H1 (cell line): ENCODE measurements around the gene LRRC37A3. TPM values are rescaled to one million over a fixed set of nuclear protein-coding genes. Genes with fewer than 3 reads are reported as not detected.
"Not testable (repeated sequence)": the region's sequence is repeated elsewhere in the genome, so short reads cannot be mapped to it uniquely, and the experiment has no call there.

Experiments used
- CTCF ChIA-PET: fragments of 300-600 bp; sonication (Branson Sonifier 250); formaldehyde crosslinking; loops from one replicate; lab custom pipeline; 2021; ENCODE audit not compliant: partially characterized antibody; lab: Charles Lee
- POLR2A ChIA-PET: fragments of 300-600 bp; sonication (Branson Sonifier 250); formaldehyde crosslinking; loops from one replicate; lab custom pipeline; 2021; ENCODE audit warnings: inconsistent platforms; ENCODE audit not compliant: partially characterized antibody; lab: Charles Lee
- DNase-seq, 2 experiments: peaks; one replicate each; pipeline versions ENCODE4 v3.0.0 to v3.0.0-alpha.2; 2010 to 2022; ENCODE audit warnings: low spot score in 2 of 2, low read depth in 1 of 2, mixed read lengths in 1 of 2
- FAIRE-seq: peaks from 2 replicates; lab custom pipeline; 2011; peaks lifted over from hg19 to GRCh38; lab: Jason Lieb, UNC
- H2AFZ ChIP-seq: 2 replicates; pipeline ENCODE4 v1.8.1; 2012; ENCODE audit warnings: low read length, inconsistent platforms
- H2AK5ac ChIP-seq: 2 replicates; pipeline ENCODE4 v1.6.1; 2013; ENCODE audit warnings: low read depth, low read length
- H2BK120ac ChIP-seq: replicated peaks from 2 replicates; pipeline ENCODE3; 2013; ENCODE audit warnings: low read depth, low read length, inconsistent platforms
- H2BK12ac ChIP-seq: 2 replicates; pipeline ENCODE4 v1.6.1; 2013; ENCODE audit warnings: low read depth, low read length
- H2BK15ac ChIP-seq: 2 replicates; pipeline ENCODE4 v1.6.1; 2013; ENCODE audit warnings: low read length
- H2BK20ac ChIP-seq: 2 replicates; pipeline ENCODE4 v1.6.1; 2013; ENCODE audit warnings: low read length
- H2BK5ac ChIP-seq: 2 replicates; pipeline ENCODE4 v1.6.1; 2013; ENCODE audit warnings: low read depth, low read length
- H3K14ac ChIP-seq: 2 replicates; pipeline ENCODE4 v1.6.1; 2013; ENCODE audit warnings: inconsistent platforms; ENCODE audit not compliant: insufficient read length
- H3K18ac ChIP-seq: 2 replicates; pipeline ENCODE4 v1.6.1; 2013; ENCODE audit warnings: low read length; ENCODE audit errors: extremely low read depth
- H3K23ac ChIP-seq: 2 replicates; pipeline ENCODE4 v1.6.1; 2013; ENCODE audit warnings: inconsistent platforms; ENCODE audit not compliant: insufficient read length
- H3K23me2 ChIP-seq: 2 replicates; pipeline ENCODE4 v1.6.1; 2013; ENCODE audit warnings: low read depth, low read length
- H3K27ac ChIP-seq: 2 replicates; pipeline ENCODE4 v1.6.1; 2011; ENCODE audit warnings: low read depth, low read length, inconsistent platforms
- H3K27me3 ChIP-seq, 4 experiments: replicated peaks in 1 of 4; 1 replicate in 1 of 4; 2 replicates in 3 of 4; pipeline versions ENCODE4 v1.6.1 to v1.8.1; 2011 to 2013; ENCODE audit warnings: low read length in 3 of 4, mild to moderate bottlenecking in 3 of 4, inconsistent platforms in 2 of 4, mixed read lengths in 2 of 4, moderate library complexity in 1 of 4; ENCODE audit not compliant: control insufficient read depth in 3 of 4, insufficient read depth in 3 of 4; ENCODE audit errors: extremely low read depth in 1 of 4
- H3K36me3 ChIP-seq, 4 experiments: 2 replicates each; pipeline versions ENCODE4 v1.6.1 to v1.8.1; 2011 to 2013; ENCODE audit warnings: mild to moderate bottlenecking in 4 of 4, low read length in 3 of 4, moderate library complexity in 2 of 4, control low read depth in 1 of 4, inconsistent platforms in 1 of 4; ENCODE audit not compliant: insufficient read depth in 4 of 4, control insufficient read depth in 2 of 4
- H3K4ac ChIP-seq: replicated peaks from 2 replicates; pipeline ENCODE3; 2013; ENCODE audit warnings: low read length, low read depth, mixed read lengths, inconsistent platforms; ENCODE audit not compliant: insufficient read length
- H3K4me1 ChIP-seq, 4 experiments: replicated peaks in 1 of 4; 1 replicate in 1 of 4; 2 replicates in 3 of 4; pipeline versions ENCODE4 v1.6.1 to v1.8.1; 2011 to 2013; ENCODE audit warnings: low read length in 3 of 4, inconsistent platforms in 2 of 4, mixed read lengths in 1 of 4; ENCODE audit not compliant: insufficient read depth in 4 of 4, control insufficient read depth in 3 of 4
- H3K4me2 ChIP-seq, 2 experiments: 2 replicates each; pipeline versions ENCODE4 v1.6.1 to v1.8.1; 2011 to 2013; ENCODE audit warnings: low read depth in 2 of 2, low read length in 2 of 2, control low read depth in 1 of 2, inconsistent platforms in 1 of 2, mild to moderate bottlenecking in 1 of 2; ENCODE audit not compliant: insufficient read depth in 1 of 2
- H3K4me3 ChIP-seq, 4 experiments: fragments of 200-600, 300-600 bp in 1 of 4; sonication (generic), shearing (Covaris generic), sonication (Bioruptor Twin) in 1 of 4; 2 replicates each; pipeline versions ENCODE4 v1.5.1 to v1.8.1; 2011 to 2016; ENCODE audit warnings: low read length in 4 of 4, low read depth in 3 of 4, control low read depth in 2 of 4, inconsistent platforms in 2 of 4, mild to moderate bottlenecking in 2 of 4, mixed read lengths in 1 of 4, moderate library complexity in 1 of 4; ENCODE audit not compliant: insufficient read depth in 2 of 4; ENCODE audit errors: extremely low read depth in 1 of 4
- H3K56ac ChIP-seq: replicated peaks from 2 replicates; pipeline ENCODE3; 2013; ENCODE audit warnings: low read depth, mild to moderate bottlenecking, mixed read lengths, low read length, inconsistent platforms; ENCODE audit not compliant: insufficient read length
- H3K79me1 ChIP-seq: 2 replicates; pipeline ENCODE4 v1.6.1; 2013; ENCODE audit warnings: low read depth, low read length, control low read depth
- H3K79me2 ChIP-seq, 2 experiments: 2 replicates each; pipeline versions ENCODE4 v1.6.1 to v1.8.1; 2012 to 2013; ENCODE audit warnings: low read length in 2 of 2, mild to moderate bottlenecking in 2 of 2, inconsistent platforms in 1 of 2; ENCODE audit not compliant: insufficient read depth in 2 of 2, control insufficient read depth in 1 of 2
- H3K9ac ChIP-seq, 4 experiments: replicated peaks in 1 of 4; 1 replicate in 1 of 4; 2 replicates in 3 of 4; pipeline versions ENCODE4 v1.6.1 to v1.8.1; 2011 to 2013; ENCODE audit warnings: low read depth in 3 of 4, low read length in 3 of 4, control low read depth in 2 of 4, mild to moderate bottlenecking in 2 of 4, moderate library complexity in 2 of 4, inconsistent platforms in 1 of 4; ENCODE audit errors: extremely low read depth in 1 of 4
- H3K9me3 ChIP-seq, 2 experiments: 2 replicates each; pipeline versions ENCODE4 v1.6.1 to v1.8.1; 2012 to 2013; ENCODE audit warnings: mild to moderate bottlenecking in 2 of 2, moderate library complexity in 2 of 2, control low read depth in 1 of 2, inconsistent platforms in 1 of 2, low read depth in 1 of 2, low read length in 1 of 2, mixed read lengths in 1 of 2; ENCODE audit not compliant: insufficient read depth in 2 of 2
- H4K20me1 ChIP-seq, 2 experiments: replicated peaks in 1 of 2; 2 replicates each; pipeline versions ENCODE3 to v1.8.1; 2011 to 2013; ENCODE audit warnings: inconsistent platforms in 2 of 2, low read length in 2 of 2, mild to moderate bottlenecking in 1 of 2; ENCODE audit not compliant: insufficient read depth in 2 of 2, control insufficient read depth in 1 of 2
- H4K5ac ChIP-seq: 2 replicates; pipeline ENCODE4 v1.6.1; 2013; ENCODE audit warnings: low read length, low read depth, mixed read lengths, inconsistent platforms; ENCODE audit not compliant: insufficient read length
- H4K8ac ChIP-seq: 2 replicates; pipeline ENCODE4 v1.8.0; 2013; ENCODE audit warnings: mild to moderate bottlenecking, moderate library complexity, low read length, inconsistent platforms; ENCODE audit not compliant: insufficient read depth; ENCODE audit errors: extremely low read depth
- H4K91ac ChIP-seq: replicated peaks from 2 replicates; pipeline ENCODE3; 2013; ENCODE audit warnings: low read length, mixed read lengths, inconsistent platforms; ENCODE audit not compliant: insufficient read length
- WGBS, 2 experiments: shearing (Covaris generic) in 1 of 2; methylation state at CpG; one replicate each; pipeline versions ENCODE4 v1.1.6 to v1.1.7; 2013 to 2015; ENCODE audit warnings: low lambda C conversion rate in 2 of 2, mixed read lengths in 2 of 2, inconsistent platforms in 1 of 2, low coverage in 1 of 2, missing lambda C conversion rate in 1 of 2; ENCODE audit not compliant: insufficient replicate concordance in 2 of 2, insufficient coverage in 1 of 2, insufficient read length in 1 of 2; ENCODE audit errors: extremely low coverage in 1 of 2, missing lambda C conversion rate in 1 of 2; 5-methylcytosine and 5-hydroxymethylcytosine counted together
- polyA plus RNA-seq, 7 experiments: library from polyadenylated mRNA; depleted of rRNA in 3 of 7; stranded (reverse) in 5 of 7; unstranded in 2 of 7; fragments of >200 nt in 5 of 7; fragments of 200-250 nt in 2 of 7; gene quantifications; 1 replicate in 5 of 7; 2 replicates in 1 of 7; 4 replicates in 1 of 7; pipeline versions ENCODE4 v1.2.1 to v1.2.3, GENCODE V29; 2011 to 2013; ENCODE audit warnings: missing spikeins in 2 of 7, mixed read lengths in 2 of 7
- total RNA-seq: library from RNA; stranded (reverse); fragmentation: NEBNext Ultra II Directional; extraction: Animal tissue kit (Norgen Biotek cat#: 25700); gene quantifications from 2 replicates; pipeline ENCODE4 v1.2.1, GENCODE V29; 2021

LRRC37A3 gene
- total and polyA plus RNA-seq, 2 of the 8 experiments (the other 6 are each of a cell fraction or from before 2014, with no cell fraction given): 2.7 to 9.4 TPM

GRCh38 chr17:64929419-64930209, 10.3 kb upstream of the LRRC37A3 start:
- H2BK5ac ChIP-seq, H3K79me1 ChIP-seq, H3K14ac ChIP-seq, POLR2A ChIA-PET, H4K5ac ChIP-seq, H3K23me2 ChIP-seq, H3K79me2 ChIP-seq, H3K4ac ChIP-seq, H2AFZ ChIP-seq, H3K27ac ChIP-seq, H4K8ac ChIP-seq, H3K4me3 ChIP-seq, H4K20me1 ChIP-seq, DNase-seq, H3K4me1 ChIP-seq, H3K56ac ChIP-seq, H2BK20ac ChIP-seq, H3K9me3 ChIP-seq, FAIRE-seq, H3K27me3 ChIP-seq, H3K9ac ChIP-seq, H2BK12ac ChIP-seq, H2BK120ac ChIP-seq, H3K36me3 ChIP-seq, H3K23ac ChIP-seq, H2BK15ac ChIP-seq, H3K18ac ChIP-seq, H3K4me2 ChIP-seq, H4K91ac ChIP-seq, H2AK5ac ChIP-seq: not testable (repeated sequence)
- CTCF ChIA-PET: interaction anchor here (0.6 to 0.7 kb wide), 2 partner anchors 9 to 81 kb away, joined by 3 to 6 read pairs; no protein-coding TSS in a partner anchor
- 88% methylated on average over 6 of the region's 6 CpGs; no CpG with 5 or more reads in 1 of the 2 experiments for whole genome bisulfite sequencing, 2 experiments
